Type B pancreatic cell (in vitro differentiated cells): ENCODE data around the gene ALLC. TPM values are rescaled to one million over a fixed set of nuclear protein-coding genes. Genes with fewer than 3 reads are reported as not detected.

Source experiments
- DNase-seq: peaks from one replicate; pipeline ENCODE4 v3.0.0; 2021; ENCODE audit warnings: mixed read lengths; ENCODE audit not compliant: unreplicated experiment; ENCODE audit errors: extremely low spot score
- H3K27ac Mint-ChIP-seq: 2 replicates; pipeline ENCODE4 v1.8.0; 2021; ENCODE audit warnings: mild to moderate bottlenecking, mixed read lengths
- H3K27me3 Mint-ChIP-seq: 2 replicates; pipeline ENCODE4 v1.8.0; 2021; ENCODE audit warnings: mixed read lengths
- H3K36me3 Mint-ChIP-seq: 2 replicates; pipeline ENCODE4 v1.8.0; 2021; ENCODE audit warnings: mixed read lengths
- H3K4me1 Mint-ChIP-seq: one replicate; pipeline ENCODE4 v1.8.0; 2021; ENCODE audit warnings: mixed read lengths; ENCODE audit not compliant: unreplicated experiment
- H3K4me3 Mint-ChIP-seq: 2 replicates; pipeline ENCODE4 v1.8.0; 2021; ENCODE audit warnings: mild to moderate bottlenecking, mixed read lengths
- H3K9me3 Mint-ChIP-seq: 2 replicates; pipeline ENCODE4 v1.8.0; 2021; ENCODE audit warnings: mixed read lengths
- total RNA-seq: library from RNA; stranded (reverse); gene quantifications from 2 replicates; pipeline ENCODE4 v1.2.1, GENCODE V29; 2021; ENCODE audit warnings: low replicate concordance
- TF ChIP-seq, protein P1 (sequence below): fragments of 200-600 bp; sonication (generic); conservative IDR thresholded peaks from 2 replicates; pipeline ENCODE4 v1.5.0; 2021; ENCODE audit warnings: antibody characterized with exemption, mild to moderate bottlenecking

Gene ALLC
- total RNA-seq, 1 donor from 2014 or later, result not detected

DNA sequence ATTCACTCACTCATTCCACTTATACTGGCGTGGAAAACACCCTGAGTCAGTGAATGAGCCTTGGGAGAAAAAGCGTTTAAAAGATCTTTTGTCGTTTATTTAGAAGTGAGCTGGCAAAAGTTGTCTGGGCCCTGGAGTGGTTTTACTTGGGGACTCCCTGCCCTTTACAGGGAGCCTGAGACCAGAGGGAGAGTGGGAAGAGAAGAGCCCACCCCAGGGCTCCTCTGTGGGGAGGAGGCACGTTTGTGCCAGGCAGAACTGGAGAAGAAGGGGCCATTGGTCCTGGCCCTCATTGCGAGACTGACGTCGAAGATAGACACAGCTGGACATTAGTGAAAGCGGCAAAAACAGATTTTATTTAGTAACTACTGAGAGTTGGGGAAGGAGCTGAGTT is 71.1 kb downstream of the ALLC start:
- Mint-ChIP-seq H3K4me3 (no peak overlapping the region), H3K27me3 (peaks cover 36% of the 10 kb centered on the region), H3K4me1 (peaks cover 10% of the 10 kb centered on the region), H3K36me3 (no peaks in the 10 kb centered on the region), H3K9me3 (no peaks in the 10 kb centered on the region), H3K27ac (no peak overlapping the region)
- no peak for DNase-seq
- TF ChIP-seq, protein P1, sequence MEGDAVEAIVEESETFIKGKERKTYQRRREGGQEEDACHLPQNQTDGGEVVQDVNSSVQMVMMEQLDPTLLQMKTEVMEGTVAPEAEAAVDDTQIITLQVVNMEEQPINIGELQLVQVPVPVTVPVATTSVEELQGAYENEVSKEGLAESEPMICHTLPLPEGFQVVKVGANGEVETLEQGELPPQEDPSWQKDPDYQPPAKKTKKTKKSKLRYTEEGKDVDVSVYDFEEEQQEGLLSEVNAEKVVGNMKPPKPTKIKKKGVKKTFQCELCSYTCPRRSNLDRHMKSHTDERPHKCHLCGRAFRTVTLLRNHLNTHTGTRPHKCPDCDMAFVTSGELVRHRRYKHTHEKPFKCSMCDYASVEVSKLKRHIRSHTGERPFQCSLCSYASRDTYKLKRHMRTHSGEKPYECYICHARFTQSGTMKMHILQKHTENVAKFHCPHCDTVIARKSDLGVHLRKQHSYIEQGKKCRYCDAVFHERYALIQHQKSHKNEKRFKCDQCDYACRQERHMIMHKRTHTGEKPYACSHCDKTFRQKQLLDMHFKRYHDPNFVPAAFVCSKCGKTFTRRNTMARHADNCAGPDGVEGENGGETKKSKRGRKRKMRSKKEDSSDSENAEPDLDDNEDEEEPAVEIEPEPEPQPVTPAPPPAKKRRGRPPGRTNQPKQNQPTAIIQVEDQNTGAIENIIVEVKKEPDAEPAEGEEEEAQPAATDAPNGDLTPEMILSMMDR, result no peak

DNA sequence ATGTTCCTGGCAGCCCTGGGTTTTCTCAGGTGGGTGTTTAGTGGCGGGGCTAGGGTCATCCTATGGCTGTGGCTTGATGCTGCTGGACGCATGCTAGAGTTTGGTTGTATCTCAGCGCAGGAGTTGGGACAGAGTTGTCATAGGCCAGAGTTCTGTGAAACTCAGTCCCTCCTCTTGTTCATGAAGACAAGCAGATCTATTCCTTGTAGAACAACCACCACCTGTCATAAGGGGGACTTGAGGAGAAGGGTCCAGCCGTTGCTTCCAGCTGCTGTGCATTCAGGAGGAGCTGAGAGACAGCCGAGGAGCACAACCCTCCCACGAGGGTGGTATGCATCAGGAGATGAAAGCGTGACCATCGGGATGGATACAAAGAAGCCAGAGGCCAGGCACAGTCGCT is 71.8 kb downstream of the ALLC start:
- TF ChIP-seq, protein P1, result no peak
- Mint-ChIP-seq H3K27me3 (peaks cover 40% of the 10 kb centered on the region), H3K36me3 (no peaks in the 10 kb centered on the region), H3K4me3 (no peak overlapping the region), H3K27ac (no peak overlapping the region), H3K4me1 (peaks cover 10% of the 10 kb centered on the region), H3K9me3 (no peaks in the 10 kb centered on the region)
- no peak for DNase-seq

DNA sequence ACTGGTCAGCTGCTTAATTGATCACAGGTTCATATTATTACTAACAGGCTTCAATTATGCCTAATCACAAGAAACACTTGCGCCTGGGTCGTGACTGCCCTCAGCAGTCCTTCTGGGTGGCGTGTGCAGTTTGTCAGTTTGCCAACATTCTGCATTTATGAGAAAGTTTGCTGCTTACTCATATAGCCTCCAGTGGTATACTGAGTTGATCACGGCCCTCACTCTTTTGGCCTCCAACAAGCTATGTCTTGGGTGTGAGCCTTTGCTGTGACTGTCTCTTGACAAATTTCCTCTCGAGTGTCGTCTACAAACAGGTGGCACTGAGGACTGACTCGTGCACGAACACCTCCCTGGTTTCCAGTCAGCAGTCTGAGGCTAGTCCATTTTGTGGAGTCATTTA is 72.6 kb downstream of the ALLC start:
- no peaks in the 10 kb centered on the region for H3K9me3 Mint-ChIP-seq
- H3K4me3 Mint-ChIP-seq, result no peak overlapping the region
- TF ChIP-seq, protein P1, result no peak
- H3K27ac Mint-ChIP-seq, result no peak overlapping the region
- H3K36me3 Mint-ChIP-seq, result no peaks in the 10 kb centered on the region
- H3K27me3 Mint-ChIP-seq, result peaks cover 40% of the 10 kb centered on the region
- DNase-seq, result no peak
- peaks cover 10% of the 10 kb centered on the region for H3K4me1 Mint-ChIP-seq

DNA sequence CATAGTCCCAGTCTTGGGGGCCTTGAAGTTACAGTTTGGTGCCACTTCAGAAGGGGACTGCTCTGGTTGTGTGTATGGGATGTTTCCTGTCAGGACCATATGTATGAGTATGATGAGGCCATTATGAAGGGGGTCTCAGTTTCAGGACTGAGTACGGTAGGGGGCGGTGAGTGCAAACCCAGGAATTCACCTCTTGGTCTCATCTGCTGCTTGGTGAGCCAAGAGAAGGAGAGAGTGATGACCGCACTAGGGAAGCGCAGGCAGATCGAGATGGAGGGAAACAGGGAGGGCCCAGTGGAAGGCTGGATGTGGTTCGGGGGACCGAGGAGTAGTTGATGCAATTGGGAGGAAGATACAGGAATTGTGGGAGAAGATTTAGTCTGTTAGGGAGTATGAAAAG is 73.8 kb downstream of the ALLC start:
- TF ChIP-seq, protein P1, result no peak
- Mint-ChIP-seq H3K4me1 (peaks cover 10% of the 10 kb centered on the region), H3K27ac (no peak overlapping the region), H3K36me3 (no peaks in the 10 kb centered on the region), H3K9me3 (no peaks in the 10 kb centered on the region), H3K27me3 (peaks cover 46% of the 10 kb centered on the region), H3K4me3 (no peak overlapping the region)
- no peak for DNase-seq

DNA sequence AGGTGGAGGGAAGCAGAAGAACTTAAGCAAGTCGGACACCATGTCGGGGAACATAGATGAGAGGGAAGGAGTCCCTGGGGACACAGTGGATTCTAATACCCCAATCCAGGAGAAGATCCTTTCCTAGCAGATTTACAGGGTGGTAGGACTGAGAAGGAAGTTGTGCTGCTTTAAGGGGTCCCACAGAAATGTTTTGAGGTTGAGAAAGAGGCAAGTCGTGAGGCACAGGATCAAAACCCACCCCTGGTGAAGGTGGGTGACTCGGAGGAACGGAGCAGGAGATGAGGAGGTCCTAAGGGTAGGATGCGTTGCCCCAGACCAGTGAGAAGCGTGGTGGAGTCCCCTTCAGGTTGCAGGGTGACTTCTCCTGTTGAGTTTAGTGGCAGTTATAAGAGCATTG is 78.1 kb downstream of the ALLC start:
- Mint-ChIP-seq H3K9me3 (no peaks in the 10 kb centered on the region), H3K27ac (no peak overlapping the region), H3K36me3 (no peaks in the 10 kb centered on the region), H3K4me1 (no peaks in the 10 kb centered on the region), H3K27me3 (peaks cover 31% of the 10 kb centered on the region), H3K4me3 (no peak overlapping the region)
- DNase-seq, result no peak
- TF ChIP-seq, protein P1, result no peak

DNA sequence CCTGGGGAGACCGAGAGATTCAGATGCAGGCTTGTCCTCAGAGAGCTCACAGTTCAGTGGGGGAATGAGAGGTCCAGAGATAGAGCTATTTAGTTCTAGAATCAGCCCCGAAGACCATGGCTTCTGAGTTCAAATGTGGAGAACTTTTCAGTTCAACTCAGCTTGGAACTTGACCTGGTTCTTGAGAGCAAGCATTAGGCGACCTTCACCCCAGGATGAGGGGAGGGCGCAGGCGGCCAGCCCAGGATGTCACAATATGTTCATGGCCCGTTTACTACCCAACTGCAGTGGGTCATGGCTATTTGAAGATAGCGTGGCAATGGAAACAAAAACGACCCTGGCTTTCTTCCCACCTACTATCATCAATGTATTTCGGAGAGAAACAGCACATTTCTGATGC is 79.1 kb downstream of the ALLC start:
- TF ChIP-seq, protein P1, result no peak
- no peaks in the 10 kb centered on the region for H3K36me3 Mint-ChIP-seq
- H3K9me3 Mint-ChIP-seq, result no peaks in the 10 kb centered on the region
- DNase-seq, result no peak
- H3K27ac Mint-ChIP-seq, result no peak overlapping the region
- no peak overlapping the region for H3K4me3 Mint-ChIP-seq
- peaks cover 25% of the 10 kb centered on the region for H3K27me3 Mint-ChIP-seq
- H3K4me1 Mint-ChIP-seq, result no peaks in the 10 kb centered on the region
